IPS-11a (cell line): ENCODE data around the gene DGKQ.
A peak's percentile ranks its signal among the peaks of the same experiment; 100 is the strongest.
"Not testable (repeated sequence)": the region's sequence is repeated elsewhere in the genome, so short reads cannot be mapped to it uniquely, and the experiment has no call there.

Source experiments
- H3K4me3 ChIP-seq: one replicate; pipeline ENCODE4 v1.5.1; 2013; ENCODE audit warnings: low read depth, low read length, control low read depth

DGKQ gene

DNA sequence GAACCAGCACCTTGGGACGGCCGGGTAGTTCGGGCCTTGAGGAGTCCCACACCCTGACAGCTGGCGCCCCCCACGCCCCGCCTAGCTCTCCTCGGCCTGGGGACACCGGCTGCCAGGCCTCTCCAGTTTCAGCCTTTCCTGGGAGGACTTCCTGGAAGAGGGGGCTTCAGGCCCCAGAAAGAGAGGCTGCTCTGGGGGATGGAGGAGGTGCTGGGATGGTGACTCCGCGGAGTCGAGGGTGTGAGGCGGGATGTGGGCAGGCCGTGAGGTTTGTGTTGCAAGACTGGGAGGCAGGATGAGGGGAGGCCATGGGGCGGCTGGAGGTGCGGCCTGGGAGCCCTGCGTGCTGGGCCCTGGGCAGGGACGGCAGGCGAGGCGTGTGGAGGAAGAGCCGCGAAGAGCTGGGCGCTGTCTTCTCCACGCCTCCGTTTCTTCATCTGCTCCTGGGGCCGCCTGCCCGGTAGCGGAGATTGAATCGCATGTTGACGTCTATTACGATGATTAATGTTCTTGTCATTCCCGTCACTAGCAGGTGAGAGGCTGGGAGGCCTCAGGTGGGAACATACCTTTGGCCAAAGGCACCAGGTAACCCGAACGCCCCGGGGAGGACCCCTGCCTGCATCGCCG lies 37.1 kb upstream of the DGKQ start:
- no peak overlapping the region for H3K4me3 ChIP-seq

GRCh38 chr4:1009542-1010394 lies 36.4 kb upstream of the DGKQ start:
- H3K4me3 ChIP-seq, result peak overlapping the region; percentile 27

GRCh38 chr4:1008840-1009541 lies 35.6 kb upstream of the DGKQ start:
- peak overlapping the region; percentile 27 for H3K4me3 ChIP-seq

DNA sequence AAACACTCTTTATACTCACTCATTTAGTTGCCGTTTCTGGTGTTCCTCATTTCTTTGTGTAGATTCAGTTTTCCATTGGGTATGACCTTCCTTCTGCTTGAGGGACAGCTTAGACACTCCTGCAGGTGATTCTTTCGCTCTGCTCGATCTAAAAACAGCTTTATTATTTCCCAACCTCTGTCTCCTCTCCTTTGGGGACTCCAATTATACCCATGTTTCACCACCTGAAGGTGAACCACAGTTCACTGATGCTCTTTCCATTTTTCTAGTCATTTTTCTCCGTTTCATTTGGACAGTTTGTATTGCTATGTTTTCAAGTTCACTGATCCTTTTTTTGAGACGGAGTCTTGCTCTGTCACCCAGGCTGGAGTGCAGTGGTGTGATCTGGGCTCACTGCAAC lies 33.5 kb upstream of the DGKQ start:
- H3K4me3 ChIP-seq, result no peak overlapping the region

DNA sequence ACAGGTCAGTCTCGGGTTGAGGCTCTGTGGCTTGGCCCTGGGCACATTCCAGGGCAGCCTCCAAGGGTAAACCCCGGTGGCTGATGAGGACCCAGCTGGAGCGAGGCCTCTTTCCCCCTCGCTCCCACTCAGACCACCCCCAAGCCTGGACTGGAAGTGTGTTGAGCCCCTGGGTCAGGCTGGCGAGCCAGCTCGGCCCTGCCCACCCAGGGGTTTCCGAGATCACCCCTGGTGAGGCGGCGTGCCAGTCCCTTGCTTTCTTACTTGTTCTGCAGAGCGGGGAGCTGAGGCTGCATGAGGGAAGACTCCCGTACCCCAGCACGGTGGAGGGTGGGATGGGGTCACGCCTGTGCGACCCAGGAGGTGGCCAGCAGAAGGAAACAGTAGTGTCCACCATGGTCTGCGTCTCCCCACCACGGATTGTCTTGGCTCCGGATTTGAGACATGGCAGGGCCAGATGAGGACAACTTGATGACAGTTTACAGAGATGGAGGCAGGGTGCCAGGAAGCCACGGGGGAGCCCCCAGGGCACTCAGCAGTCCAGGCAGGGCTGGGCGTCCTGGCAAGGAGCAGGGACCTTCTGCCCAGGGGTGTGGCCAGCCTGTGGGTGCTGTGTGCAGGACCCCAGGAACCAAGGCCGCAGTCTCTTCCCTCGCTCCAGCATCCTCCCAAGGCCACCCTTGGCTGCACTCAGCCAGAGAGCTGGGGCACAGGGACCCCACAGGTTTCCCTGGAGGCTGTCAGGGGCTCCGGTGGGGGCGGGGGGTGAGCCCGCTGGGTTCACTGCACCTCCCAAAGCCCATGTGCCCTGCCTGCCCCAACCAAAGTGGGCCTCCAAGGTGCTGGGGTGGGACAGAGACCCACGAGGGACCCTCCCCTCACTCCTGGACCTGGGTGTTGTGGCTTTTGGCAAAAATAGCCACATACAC lies 31.5 kb upstream of the DGKQ start:
- no peak overlapping the region for H3K4me3 ChIP-seq

DNA sequence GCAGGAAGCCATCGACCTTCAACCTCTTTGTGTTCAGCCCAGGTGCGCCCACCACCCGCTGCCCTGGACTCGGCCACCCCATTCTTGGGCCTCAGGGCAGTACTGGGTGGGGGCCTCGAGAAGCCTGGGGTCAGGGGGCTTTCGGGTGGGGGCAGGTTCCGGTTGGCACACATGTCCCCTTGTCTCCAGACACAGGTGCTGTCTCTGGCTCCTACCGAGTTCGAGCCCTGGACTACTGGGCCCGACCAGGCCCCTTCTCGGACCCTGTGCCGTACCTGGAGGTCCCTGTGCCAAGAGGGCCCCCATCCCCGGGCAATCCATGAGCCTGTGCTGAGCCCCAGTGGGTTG lies 30.7 kb upstream of the DGKQ start:
- no peak overlapping the region for H3K4me3 ChIP-seq

DNA sequence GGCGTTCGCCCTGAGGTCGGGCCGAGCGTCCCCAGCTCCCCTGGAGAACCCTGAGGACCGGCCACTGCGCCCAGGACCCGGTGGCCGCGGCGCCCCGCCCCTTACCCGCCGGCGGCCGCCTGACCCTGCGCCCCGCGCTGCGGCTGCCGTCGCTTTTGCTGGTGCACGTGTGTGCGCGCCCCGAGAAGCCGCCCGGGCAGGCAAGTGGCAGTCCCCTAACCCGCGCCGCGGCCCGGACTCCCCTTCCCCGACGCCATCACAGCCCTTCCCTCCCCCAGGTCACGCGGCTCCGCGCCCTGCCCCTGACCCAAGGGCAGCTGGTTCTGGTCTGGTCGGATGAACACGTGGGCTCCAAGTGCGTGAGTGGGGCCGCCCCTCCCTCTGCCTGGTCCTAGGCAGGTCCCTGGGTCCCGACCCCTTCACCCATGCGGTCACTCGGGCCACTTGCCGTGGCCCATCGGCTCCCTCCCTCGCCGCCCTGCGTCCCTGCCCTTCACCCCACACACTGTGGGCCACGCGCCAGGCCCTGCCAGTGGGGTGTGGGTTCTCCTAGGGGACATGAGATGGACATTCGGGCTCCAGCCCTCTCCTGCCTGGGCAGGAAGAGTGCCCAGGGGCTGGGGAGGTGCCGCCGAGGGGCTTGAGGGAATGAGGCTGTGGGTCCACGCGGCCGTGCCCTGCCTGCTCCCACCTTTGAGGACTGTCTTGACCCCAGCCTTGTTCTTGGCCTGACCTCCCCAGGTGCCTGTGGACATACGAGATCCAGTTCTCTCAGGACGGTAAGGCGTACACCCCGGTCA lies 30.1 kb upstream of the DGKQ start:
- H3K4me3 ChIP-seq, result peak overlapping the region; percentile 13

- no peak overlapping the region for H3K4me3 ChIP-seq
Observed at GRCh38 chr4:1002631-1003251, 29.4 kb upstream of the DGKQ start.

- H3K4me3 ChIP-seq, result no peak overlapping the region
Observed at GRCh38 chr4:1002131-1002630, 28.8 kb upstream of the DGKQ start.

- H3K4me3 ChIP-seq, result no peak overlapping the region
Observed at GRCh38 chr4:1001561-1002130, 28.3 kb upstream of the DGKQ start.

DNA sequence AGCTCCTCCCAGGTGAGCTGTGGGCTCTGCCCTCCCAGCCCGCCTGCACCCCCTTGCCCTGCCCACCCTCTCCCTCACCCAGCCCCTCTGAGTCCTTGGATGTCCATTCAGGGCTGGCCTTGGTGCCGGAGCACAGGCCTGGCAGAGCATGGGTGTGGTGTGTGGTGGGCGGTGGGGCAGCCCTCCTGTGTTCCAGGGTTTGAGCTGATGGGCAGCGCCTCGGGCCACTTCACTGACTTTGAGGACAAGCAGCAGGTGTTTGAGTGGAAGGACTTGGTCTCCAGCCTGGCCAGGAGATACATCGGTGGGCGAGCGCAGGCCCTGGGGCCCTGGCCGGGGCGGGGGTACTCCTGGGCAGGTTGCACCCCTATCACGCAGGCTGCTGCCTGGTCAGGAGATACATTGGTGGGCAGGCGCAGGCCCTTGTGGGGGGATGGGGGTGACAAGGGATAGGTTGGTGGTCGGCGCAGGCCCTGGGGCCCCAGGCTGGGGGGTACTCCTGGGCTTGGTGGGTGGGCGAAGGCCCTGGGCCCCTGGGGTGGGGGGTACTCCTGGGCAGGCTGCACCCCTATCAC lies 27.4 kb upstream of the DGKQ start:
- H3K4me3 ChIP-seq, result no peak overlapping the region

DNA sequence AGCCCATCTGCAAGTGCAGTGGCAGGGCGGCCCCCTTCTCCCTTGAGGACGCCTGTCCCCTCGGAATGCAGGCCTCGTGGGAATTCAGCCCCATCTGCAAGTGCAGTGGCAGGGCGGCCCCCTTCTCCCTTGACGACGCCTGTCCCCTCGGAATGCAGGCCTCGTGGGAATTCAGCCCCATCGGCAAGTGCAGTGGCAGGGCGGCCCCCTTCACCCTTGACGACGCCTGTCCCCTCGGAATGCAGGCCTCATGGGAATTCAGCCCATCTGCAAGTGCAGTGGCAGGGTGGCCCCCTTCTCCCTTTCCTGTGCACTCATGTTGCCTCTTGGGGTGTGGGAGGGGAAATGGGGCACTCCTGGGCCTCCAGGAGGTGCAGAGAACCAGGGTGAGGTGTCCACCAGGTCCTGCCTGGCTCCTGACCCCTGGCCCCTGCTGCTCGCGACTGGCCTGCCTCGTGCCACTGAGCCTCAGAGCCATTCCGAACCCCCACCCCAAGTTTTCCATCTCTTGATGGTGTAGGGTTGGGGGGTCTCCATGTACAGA lies 26.6 kb upstream of the DGKQ start:
- no peak overlapping the region for H3K4me3 ChIP-seq

GRCh38 chr4:999240-999863 lies 26.0 kb upstream of the DGKQ start:
- not testable (repeated sequence) for H3K4me3 ChIP-seq

DNA sequence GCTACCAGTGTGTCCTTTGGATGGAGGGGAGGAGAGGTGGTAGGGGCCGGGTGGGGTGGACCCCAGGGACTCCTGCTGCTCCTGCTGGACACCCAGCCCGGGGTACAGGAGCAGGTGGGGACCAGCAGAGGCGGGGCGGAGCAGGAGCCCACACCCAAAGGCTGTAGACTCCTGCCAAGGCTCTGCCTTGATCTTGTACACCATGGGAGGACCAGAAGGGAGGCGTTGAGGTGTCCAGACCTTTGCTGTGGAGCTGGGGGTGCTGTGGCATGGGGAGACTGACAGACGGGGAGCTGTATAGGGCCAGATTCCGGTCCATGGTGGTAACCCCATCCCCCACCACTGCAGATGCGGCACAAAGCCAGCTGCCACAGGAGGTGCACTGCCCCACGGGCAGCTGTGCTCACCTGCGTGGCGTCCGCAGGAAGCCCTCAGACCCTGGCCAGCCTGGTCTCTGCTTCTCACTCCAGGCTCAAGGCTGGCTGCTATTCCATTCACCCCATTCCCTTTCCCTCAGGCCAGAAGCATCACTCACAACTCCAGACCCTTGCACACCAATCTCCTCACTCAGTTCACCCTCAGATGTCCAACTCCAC lies 24.8 kb upstream of the DGKQ start:
- no peak overlapping the region for H3K4me3 ChIP-seq

DNA sequence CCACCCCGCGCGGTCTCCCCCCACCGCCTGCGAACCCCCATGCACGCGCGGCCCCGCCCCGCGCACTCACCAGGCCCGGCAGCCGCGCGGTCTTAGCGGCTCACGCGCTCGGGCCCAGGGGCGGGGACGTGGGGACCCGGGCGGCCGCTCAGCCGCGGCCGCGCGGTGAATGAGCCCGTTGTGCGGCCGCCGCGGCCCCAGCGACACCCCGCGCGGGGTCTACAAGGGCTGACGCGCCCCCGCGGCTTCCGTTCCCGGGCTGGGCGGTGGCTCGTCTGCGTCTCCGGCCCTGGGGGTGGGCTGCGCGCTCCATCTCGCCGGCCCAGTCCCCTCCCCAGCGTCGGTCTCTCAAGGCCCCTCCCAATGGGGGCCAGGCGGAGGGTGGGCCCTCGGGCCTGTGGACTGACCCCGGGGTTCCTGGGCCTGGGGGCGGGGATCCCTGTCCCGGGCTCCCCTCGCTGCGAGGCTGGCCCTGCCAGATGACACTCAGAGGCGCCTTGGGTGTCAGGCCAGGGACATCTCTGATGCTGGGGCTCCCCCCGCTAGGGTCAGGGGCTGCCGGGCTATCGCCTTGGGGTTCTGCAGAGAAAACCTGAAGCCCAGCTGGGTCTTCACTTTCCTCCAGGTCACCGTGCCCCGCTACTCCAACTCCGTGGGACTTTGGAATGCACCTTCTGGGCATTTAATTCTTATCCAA lies 24.2 kb upstream of the DGKQ start:
- peak overlapping the region; percentile 27 for H3K4me3 ChIP-seq

DNA sequence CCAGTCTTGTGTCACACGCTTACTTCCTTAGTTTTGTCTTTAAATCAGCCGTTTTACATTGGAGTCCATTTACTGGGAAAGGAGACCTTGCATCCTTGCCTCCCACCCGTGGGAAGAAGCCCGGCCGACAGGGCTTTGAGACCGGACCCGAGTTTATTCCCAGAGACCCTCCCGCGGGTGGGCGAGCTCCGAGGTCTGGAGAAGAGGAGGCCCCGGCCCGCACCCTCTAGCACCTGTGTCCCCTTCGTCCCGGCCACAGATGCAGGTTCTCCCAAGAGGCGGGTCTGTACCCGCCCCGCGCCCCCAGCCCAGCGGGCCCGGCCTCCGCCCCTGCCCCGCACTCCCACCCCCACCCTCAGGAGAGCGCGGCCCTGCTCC lies 23.6 kb upstream of the DGKQ start:
- no peak overlapping the region for H3K4me3 ChIP-seq
